ENCODE results near the gene COL13A1.

- TF ChIP-seq, protein P1, sequence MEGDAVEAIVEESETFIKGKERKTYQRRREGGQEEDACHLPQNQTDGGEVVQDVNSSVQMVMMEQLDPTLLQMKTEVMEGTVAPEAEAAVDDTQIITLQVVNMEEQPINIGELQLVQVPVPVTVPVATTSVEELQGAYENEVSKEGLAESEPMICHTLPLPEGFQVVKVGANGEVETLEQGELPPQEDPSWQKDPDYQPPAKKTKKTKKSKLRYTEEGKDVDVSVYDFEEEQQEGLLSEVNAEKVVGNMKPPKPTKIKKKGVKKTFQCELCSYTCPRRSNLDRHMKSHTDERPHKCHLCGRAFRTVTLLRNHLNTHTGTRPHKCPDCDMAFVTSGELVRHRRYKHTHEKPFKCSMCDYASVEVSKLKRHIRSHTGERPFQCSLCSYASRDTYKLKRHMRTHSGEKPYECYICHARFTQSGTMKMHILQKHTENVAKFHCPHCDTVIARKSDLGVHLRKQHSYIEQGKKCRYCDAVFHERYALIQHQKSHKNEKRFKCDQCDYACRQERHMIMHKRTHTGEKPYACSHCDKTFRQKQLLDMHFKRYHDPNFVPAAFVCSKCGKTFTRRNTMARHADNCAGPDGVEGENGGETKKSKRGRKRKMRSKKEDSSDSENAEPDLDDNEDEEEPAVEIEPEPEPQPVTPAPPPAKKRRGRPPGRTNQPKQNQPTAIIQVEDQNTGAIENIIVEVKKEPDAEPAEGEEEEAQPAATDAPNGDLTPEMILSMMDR (IDR thresholded peaks at IDR 0.05): no peak
- TF ChIP-seq POLR2A (IDR thresholded peaks at IDR 0.05): no peak
- TF ChIP-seq POLR2AphosphoS5 (IDR thresholded peaks at IDR 0.05): no peak
- no peak for TF ChIP-seq EP300 (IDR thresholded peaks at IDR 0.05)
Observed at GRCh38 chr10:69957241-69957885, 155.7 kb downstream of the COL13A1 start.

Data from suprapubic skin (tissue), 4 donors.